ENCODE data around the gene CDC5L.
"Not testable (repeated sequence)": the region's sequence is repeated elsewhere in the genome, so short reads cannot be mapped to it uniquely, and the experiment has no call there.

The CDC5L gene

GRCh38 chr6:44422531-44422930 lies 35.0 kb downstream of the CDC5L start:
- DNase-seq, result no peak

- no peak for DNase-seq
Measured at GRCh38 chr6:44423306-44423705, 35.8 kb downstream of the CDC5L start.

GRCh38 chr6:44425951-44426350 lies 38.4 kb downstream of the CDC5L start:
- DNase-seq, result no peak

GRCh38 chr6:44428682-44429081 lies 41.2 kb downstream of the CDC5L start:
- no peak for DNase-seq

GRCh38 chr6:44430326-44430725 lies 42.8 kb downstream of the CDC5L start:
- DNase-seq, result no peak

- no peak for DNase-seq
Measured at GRCh38 chr6:44431118-44431725, 43.7 kb downstream of the CDC5L start.

- DNase-seq, result no peak
Measured at GRCh38 chr6:44432227-44432626, 44.7 kb downstream of the CDC5L start.

- DNase-seq, result no peak
Measured at GRCh38 chr6:44432726-44433125, 45.2 kb downstream of the CDC5L start.

GRCh38 chr6:44435500-44435899 lies 48.0 kb downstream of the CDC5L start:
- no peak for DNase-seq

- no peak for DNase-seq
Measured at GRCh38 chr6:44438827-44439226, 51.3 kb downstream of the CDC5L start.

- no peak for DNase-seq
Measured at GRCh38 chr6:44439270-44440045, 52.0 kb downstream of the CDC5L start.

- no peak for DNase-seq
Measured at GRCh38 chr6:44441091-44441855, 53.8 kb downstream of the CDC5L start.

- DNase-seq, result no peak
Measured at GRCh38 chr6:44442236-44442635, 54.7 kb downstream of the CDC5L start.

- DNase-seq, result no peak
Measured at GRCh38 chr6:44442833-44443444, 55.4 kb downstream of the CDC5L start.

GRCh38 chr6:44444853-44445252 lies 57.3 kb downstream of the CDC5L start:
- DNase-seq, result no peak

- no peak for DNase-seq
Measured at GRCh38 chr6:44446626-44447300, 59.3 kb downstream of the CDC5L start.

GRCh38 chr6:44449181-44449580 lies 61.7 kb downstream of the CDC5L start:
- DNase-seq, result not testable (repeated sequence)

GRCh38 chr6:44451803-44452695 lies 64.5 kb downstream of the CDC5L start:
- DNase-seq, result no peak

GRCh38 chr6:44452725-44453124 lies 65.2 kb downstream of the CDC5L start:
- no peak for DNase-seq

GRCh38 chr6:44453146-44453545 lies 65.6 kb downstream of the CDC5L start:
- no peak for DNase-seq

- no peak for DNase-seq
Measured at GRCh38 chr6:44454198-44454597, 66.7 kb downstream of the CDC5L start.
